Mesendoderm (in vitro differentiated cells): Measurements from ENCODE around the gene ANKRD31.
A peak's percentile ranks its signal among the peaks of the same experiment; 100 is the strongest.
"Not testable (repeated sequence)": the region's sequence is repeated elsewhere in the genome, so short reads cannot be mapped to it uniquely, and the experiment has no call there.

Experiments used
- DNase-seq: peaks from one replicate; pipeline ENCODE4 v3.0.0; 2013
- H2AK5ac ChIP-seq: 2 replicates; pipeline ENCODE4 v1.6.1; 2013; ENCODE audit warnings: low read length, inconsistent platforms
- H2BK120ac ChIP-seq: 2 replicates; pipeline ENCODE4 v1.6.1; 2013; ENCODE audit warnings: low read depth, mild to moderate bottlenecking, low read length, moderate library complexity, mixed read lengths
- H2BK15ac ChIP-seq: replicated peaks from 2 replicates; pipeline ENCODE4 v1.6.1; 2013; ENCODE audit warnings: low read depth, mild to moderate bottlenecking, moderate library complexity
- H2BK5ac ChIP-seq: 2 replicates; pipeline ENCODE4 v1.6.1; 2013; ENCODE audit warnings: low read length, inconsistent platforms
- H3K18ac ChIP-seq: 2 replicates; pipeline ENCODE4 v1.6.1; 2013; ENCODE audit warnings: mild to moderate bottlenecking, low read length, mixed read lengths
- H3K23ac ChIP-seq: one replicate; pipeline ENCODE4 v1.6.1; 2013; ENCODE audit warnings: low read length
- H3K27ac ChIP-seq: 2 replicates; pipeline ENCODE4 v1.5.1; 2013; ENCODE audit warnings: low read depth, mild to moderate bottlenecking, inconsistent platforms, low read length, moderate library complexity
- H3K27me3 ChIP-seq: 2 replicates; pipeline ENCODE4 v1.6.1; 2013; ENCODE audit warnings: low read length, control low read depth, mild to moderate bottlenecking, inconsistent platforms; ENCODE audit not compliant: insufficient read depth, poor library complexity
- H3K36me3 ChIP-seq: 2 replicates; pipeline ENCODE4 v1.6.1; 2013; ENCODE audit warnings: low read length, inconsistent platforms; ENCODE audit not compliant: control insufficient read depth, insufficient read depth
- H3K4ac ChIP-seq: one replicate; pipeline ENCODE4 v1.6.1; 2013; ENCODE audit warnings: low read depth, mild to moderate bottlenecking, low read length, moderate library complexity
- H3K4me1 ChIP-seq: 2 replicates; pipeline ENCODE4 v1.6.1; 2013; ENCODE audit warnings: low read depth, low read length, inconsistent platforms; ENCODE audit not compliant: control insufficient read depth
- H3K4me2 ChIP-seq: 2 replicates; pipeline ENCODE4 v1.6.1; 2013; ENCODE audit warnings: low read length
- H3K4me3 ChIP-seq: 2 replicates; pipeline ENCODE4 v1.5.1; 2013; ENCODE audit warnings: mild to moderate bottlenecking, low read length
- H3K56ac ChIP-seq: one replicate; pipeline ENCODE4 v1.6.1; 2013; ENCODE audit warnings: low read length
- H3K79me1 ChIP-seq: 2 replicates; pipeline ENCODE4 v1.6.1; 2013; ENCODE audit warnings: low read length, inconsistent platforms
- H3K79me2 ChIP-seq: 2 replicates; pipeline ENCODE4 v1.6.1; 2013; ENCODE audit warnings: mild to moderate bottlenecking, low read length; ENCODE audit not compliant: control insufficient read depth, insufficient read depth
- H3K9ac ChIP-seq: 2 replicates; pipeline ENCODE4 v1.6.1; 2013; ENCODE audit warnings: low read length, inconsistent platforms
- H4K5ac ChIP-seq: one replicate; pipeline ENCODE4 v1.6.1; 2013; ENCODE audit warnings: low read length
- H4K8ac ChIP-seq: one replicate; pipeline ENCODE4 v1.6.1; 2013; ENCODE audit warnings: low read depth, mild to moderate bottlenecking, control low read depth, low read length, moderate library complexity
- WGBS: extraction: QIAGEN DNeasy Blood & Tissue Kit; methylation state at CpG from one replicate; pipeline ENCODE4 v1.1.7; 2013; ENCODE audit warnings: low lambda C conversion rate, missing lambda C conversion rate; ENCODE audit not compliant: insufficient coverage; ENCODE audit errors: extremely low coverage; 5-methylcytosine and 5-hydroxymethylcytosine counted together

The ANKRD31 gene

DNA sequence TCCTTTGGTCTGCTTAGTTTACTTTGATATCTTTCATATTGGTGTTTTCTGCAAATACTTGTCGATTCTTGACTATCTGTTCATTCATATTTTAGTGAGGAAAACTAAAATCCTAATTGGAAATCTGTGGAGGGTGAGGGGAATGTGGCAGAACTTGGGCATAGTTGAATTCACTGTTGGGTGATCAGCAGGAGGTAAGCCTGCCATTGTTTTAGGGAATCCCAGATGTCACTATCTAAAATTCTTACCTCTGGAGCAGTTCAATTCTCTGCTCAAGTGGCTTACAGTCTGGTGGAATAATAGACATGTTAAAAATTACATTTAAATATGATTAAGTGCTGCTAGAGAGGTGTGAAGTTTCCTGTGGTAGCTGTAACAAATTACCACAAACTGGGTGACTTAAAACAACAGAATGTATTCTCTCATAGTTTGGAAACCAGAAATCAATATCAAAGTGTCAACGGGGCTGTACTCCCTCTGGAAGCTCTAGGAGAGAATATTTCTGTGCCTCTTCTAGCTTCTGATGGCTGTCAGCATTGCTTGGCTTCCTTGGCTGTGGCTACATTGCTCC is 94.0 kb downstream of the ANKRD31 start:
- Histone ChIP-seq H3K4me1 (peaks cover 4% of the 10 kb centered on the region), H3K4ac (peak overlapping the region; percentile 59), H3K79me2 (no peaks in the 10 kb centered on the region), H3K27me3 (no peaks in the 10 kb centered on the region), H2AK5ac (peak overlapping the region; percentile 68), H2BK15ac (no peak overlapping the region), H3K27ac (peak overlapping the region; percentile 82), H3K4me2 (no peak overlapping the region), H3K4me3 (no peak overlapping the region), H3K23ac (no peak overlapping the region), H2BK120ac (peak overlapping the region; percentile 85), H3K79me1 (no peaks in the 10 kb centered on the region), H3K56ac (peak overlapping the region; percentile 68), H3K9ac (no peak overlapping the region), H4K8ac (no peak overlapping the region), H2BK5ac (peak overlapping the region; percentile 67), H3K36me3 (no peaks in the 10 kb centered on the region), H3K18ac (peak overlapping the region; percentile 85), H4K5ac (no peak overlapping the region)
- no CpG with 5 or more reads among the region's 2 CpGs for WGBS
- DNase-seq, result peak; percentile 52

- no peak overlapping the region for H3K23ac ChIP-seq
- H3K9ac ChIP-seq, result no peak overlapping the region
- no peak overlapping the region for H2AK5ac ChIP-seq
- H4K8ac ChIP-seq, result no peak overlapping the region
- H3K18ac ChIP-seq, result no peak overlapping the region
- no peaks in the 10 kb centered on the region for H3K79me2 ChIP-seq
- H3K4ac ChIP-seq, result no peak overlapping the region
- H3K4me3 ChIP-seq, result no peak overlapping the region
- no peak overlapping the region for H3K56ac ChIP-seq
- no peaks in the 10 kb centered on the region for H3K27me3 ChIP-seq
- no peak overlapping the region for H2BK120ac ChIP-seq
- no peaks in the 10 kb centered on the region for H3K79me1 ChIP-seq
- H2BK5ac ChIP-seq, result no peak overlapping the region
- WGBS, result no CpG with 5 or more reads among the region's 3 CpGs
- H3K27ac ChIP-seq, result no peak overlapping the region
- H3K4me2 ChIP-seq, result no peak overlapping the region
- H4K5ac ChIP-seq, result no peak overlapping the region
- H3K4me1 ChIP-seq, result peaks cover 4% of the 10 kb centered on the region
- DNase-seq, result no peak
- H2BK15ac ChIP-seq, result peak overlapping the region; percentile 87
- H3K36me3 ChIP-seq, result no peaks in the 10 kb centered on the region
Observed at GRCh38 chr5:75140277-75140676, 96.4 kb downstream of the ANKRD31 start.

DNA sequence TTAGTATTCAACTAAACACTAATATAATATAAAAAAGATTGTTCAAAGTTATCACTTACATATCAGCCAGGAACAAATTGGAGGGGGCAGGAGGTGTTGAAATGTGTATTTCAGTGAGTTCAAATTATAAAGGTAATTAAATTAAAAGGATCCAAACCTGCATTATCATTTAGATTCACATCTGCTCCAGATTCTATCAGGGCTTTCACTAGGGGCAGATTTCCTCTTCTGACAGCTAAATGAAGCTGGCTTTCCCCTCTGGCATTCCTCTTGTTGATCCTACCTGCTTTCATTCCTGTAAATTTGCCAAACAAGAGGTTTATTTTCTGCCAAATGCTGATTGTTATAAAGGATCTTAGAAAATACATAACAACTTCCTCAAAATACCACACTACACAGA is 98.0 kb downstream of the ANKRD31 start:
- no peaks in the 10 kb centered on the region for H3K36me3 ChIP-seq
- no peaks in the 10 kb centered on the region for H3K79me2 ChIP-seq

DNA sequence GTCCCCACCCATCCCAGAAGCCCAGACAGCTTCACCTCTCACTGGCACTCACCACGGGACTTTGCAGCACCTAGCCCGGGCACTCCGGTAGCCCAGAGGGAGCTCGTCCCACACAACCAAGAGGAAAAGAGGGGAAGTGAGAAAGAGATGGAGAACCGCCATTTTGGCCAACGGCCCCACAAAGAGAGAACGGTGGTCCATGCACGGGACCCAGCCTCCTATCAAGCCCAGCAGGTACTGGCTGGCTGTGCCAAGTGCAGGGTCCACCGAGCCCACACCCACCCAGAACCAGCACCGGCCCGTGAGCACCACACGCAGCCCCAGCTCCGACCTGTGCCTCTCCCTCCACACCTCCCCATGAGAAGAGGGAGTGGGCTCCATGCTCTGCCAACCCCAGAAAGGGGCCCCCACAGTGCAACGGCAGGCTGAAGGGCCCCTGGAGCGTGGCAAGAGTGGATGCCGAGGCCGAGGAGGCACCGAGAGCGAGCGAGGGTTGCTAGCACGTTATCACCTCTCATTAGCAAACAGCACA is 105.8 kb downstream of the ANKRD31 start:
- Histone ChIP-seq H3K4me1 (no peaks in the 10 kb centered on the region), H3K4ac (no peak overlapping the region), H3K18ac (no peak overlapping the region), H4K8ac (no peak overlapping the region), H2AK5ac (no peak overlapping the region), H3K36me3 (no peaks in the 10 kb centered on the region), H3K79me2 (no peaks in the 10 kb centered on the region), H3K23ac (no peak overlapping the region), H2BK120ac (no peak overlapping the region), H3K4me3 (no peak overlapping the region), H3K27ac (no peak overlapping the region), H3K9ac (no peak overlapping the region), H3K4me2 (no peak overlapping the region), H2BK5ac (no peak overlapping the region), H3K79me1 (no peaks in the 10 kb centered on the region), H3K56ac (no peak overlapping the region), H4K5ac (no peak overlapping the region), H3K27me3 (no peaks in the 10 kb centered on the region), H2BK15ac (no peak overlapping the region)
- no CpG with 5 or more reads among the region's 21 CpGs for WGBS
- no peak for DNase-seq

More for the DNA sequence above, 98.0 kb downstream of the ANKRD31 start:
- Histone ChIP-seq H2AK5ac (no peak overlapping the region), H3K4ac (no peak overlapping the region), H3K4me3 (no peak overlapping the region), H3K4me2 (no peak overlapping the region), H4K5ac (no peak overlapping the region), H4K8ac (no peak overlapping the region), H3K9ac (no peak overlapping the region), H3K23ac (no peak overlapping the region), H2BK120ac (no peak overlapping the region), H3K56ac (no peak overlapping the region), H2BK15ac (no peak overlapping the region), H3K18ac (no peak overlapping the region), H2BK5ac (no peak overlapping the region), H3K27me3 (no peaks in the 10 kb centered on the region), H3K27ac (no peak overlapping the region), H3K4me1 (peaks cover 4% of the 10 kb centered on the region), H3K79me1 (no peaks in the 10 kb centered on the region)
- DNase-seq, result no peak

- H3K27me3 ChIP-seq, result no peaks in the 10 kb centered on the region
- no peaks in the 10 kb centered on the region for H3K36me3 ChIP-seq
- H2BK15ac ChIP-seq, result no peak overlapping the region
- no peak overlapping the region for H4K5ac ChIP-seq
- H3K18ac ChIP-seq, result no peak overlapping the region
- H2BK120ac ChIP-seq, result no peak overlapping the region
- no peak for DNase-seq
- H2AK5ac ChIP-seq, result no peak overlapping the region
- H3K4me2 ChIP-seq, result no peak overlapping the region
- no peaks in the 10 kb centered on the region for H3K79me1 ChIP-seq
- H3K9ac ChIP-seq, result no peak overlapping the region
- H3K4me1 ChIP-seq, result no peaks in the 10 kb centered on the region
- no peak overlapping the region for H3K27ac ChIP-seq
- no peak overlapping the region for H3K4me3 ChIP-seq
- no peak overlapping the region for H2BK5ac ChIP-seq
- no peak overlapping the region for H3K56ac ChIP-seq
- no peak overlapping the region for H4K8ac ChIP-seq
- H3K23ac ChIP-seq, result no peak overlapping the region
- H3K79me2 ChIP-seq, result no peaks in the 10 kb centered on the region
- H3K4ac ChIP-seq, result no peak overlapping the region
Observed at GRCh38 chr5:75116856-75117255, 119.8 kb downstream of the ANKRD31 start.

DNA sequence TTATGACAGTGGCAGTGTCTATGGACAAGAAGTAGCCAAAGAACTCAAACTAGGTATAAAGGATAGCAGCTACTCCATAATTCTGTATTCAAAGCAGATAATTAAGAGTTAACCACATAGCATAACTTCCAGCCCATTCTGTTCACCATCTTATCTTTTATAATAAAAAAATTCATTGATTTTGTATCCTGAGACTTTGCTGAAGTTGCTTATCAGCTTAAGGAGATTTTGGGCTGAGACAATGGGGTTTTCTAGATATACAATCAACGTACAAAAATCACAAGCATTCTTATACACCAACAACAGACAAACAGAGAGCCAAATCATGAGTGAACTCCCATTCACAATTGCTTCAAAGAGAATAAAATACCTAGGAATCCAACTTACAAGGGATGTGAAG is 122.4 kb downstream of the ANKRD31 start:
- not testable (repeated sequence) for H3K23ac ChIP-seq, H3K56ac ChIP-seq, H3K9ac ChIP-seq, H2BK5ac ChIP-seq, H4K8ac ChIP-seq, H3K27me3 ChIP-seq, H3K36me3 ChIP-seq, H3K79me2 ChIP-seq, H2BK120ac ChIP-seq, H3K27ac ChIP-seq, H4K5ac ChIP-seq, H3K4me1 ChIP-seq, H3K4ac ChIP-seq, H2BK15ac ChIP-seq, H3K4me3 ChIP-seq, H3K79me1 ChIP-seq, H2AK5ac ChIP-seq, H3K4me2 ChIP-seq, H3K18ac ChIP-seq, DNase-seq
- WGBS, result no CpG with 5 or more reads among the region's 1 CpG
